SK-N-SH (cell line): ENCODE results near the gene PACSIN3. TPM values are rescaled to one million over a fixed set of nuclear protein-coding genes. Genes with fewer than 3 reads are reported as not detected.

Experiments
- CTCF ChIA-PET: fragments of 300-600, 350-600 bp; formaldehyde crosslinking; extraction: SDS; loops from one replicate; lab custom pipeline; 2021; lab: Yijun Ruan, JAX
- POLR2A ChIA-PET: fragments of 350-600 bp; sonication (Branson Sonifier 250); formaldehyde crosslinking; extraction: SDS; loops from one replicate; lab custom pipeline; 2020; ENCODE audit warnings: antibody characterized with exemption, inconsistent platforms; lab: Yijun Ruan, JAX
- DNase-seq: peaks from one replicate; pipeline ENCODE4 v3.0.0; 2012
- H2AFZ ChIP-seq: fragments of 200-600 bp; sonication (generic); 2 replicates; pipeline ENCODE4 v1.8.1; 2016; ENCODE audit warnings: antibody characterized with exemption, mild to moderate bottlenecking, low read depth
- H3F3A ChIP-seq: fragments of 200-600 bp; sonication (generic); replicated peaks from 2 replicates; pipeline ENCODE3; 2016; ENCODE audit warnings: antibody characterized with exemption, mild to moderate bottlenecking; ENCODE audit not compliant: insufficient read depth
- H3K27ac ChIP-seq, 2 experiments: fragments of 200-500 bp in 1 of 2; fragments of 200-600 bp in 1 of 2; sonication (Bioruptor generic) in 1 of 2; sonication (generic), shearing (Covaris generic) in 1 of 2; 2 replicates each; pipeline versions ENCODE4 v1.5.1 to v1.6.1; 2014 to 2016; ENCODE audit warnings: low read depth in 2 of 2, inconsistent platforms in 1 of 2, low read length in 1 of 2, mild to moderate bottlenecking in 1 of 2, mixed read lengths in 1 of 2
- H3K27me3 ChIP-seq: fragments of 200-600 bp; sonication (generic), shearing (Covaris generic); 2 replicates; pipeline ENCODE4 v1.6.1; 2016; ENCODE audit warnings: mixed run types; ENCODE audit not compliant: insufficient read depth
- H3K36me3 ChIP-seq, 2 experiments: fragments of 200-500 bp in 1 of 2; fragments of 200-600 bp in 1 of 2; sonication (Bioruptor generic) in 1 of 2; sonication (generic) in 1 of 2; replicated peaks in 1 of 2; 2 replicates each; pipeline versions ENCODE3 to v1.5.1; 2014 to 2016; ENCODE audit warnings: low read length in 1 of 2, mild to moderate bottlenecking in 1 of 2; ENCODE audit not compliant: insufficient read depth in 2 of 2, control insufficient read depth in 1 of 2
- H3K4me1 ChIP-seq, 2 experiments: fragments of 200-500 bp in 1 of 2; fragments of 200-600 bp in 1 of 2; sonication (Bioruptor generic) in 1 of 2; sonication (generic), shearing (Covaris generic) in 1 of 2; 2 replicates each; pipeline versions ENCODE4 v1.5.1 to v1.6.1; 2014 to 2016; ENCODE audit warnings: low read depth in 1 of 2, low read length in 1 of 2, mixed run types in 1 of 2; ENCODE audit not compliant: insufficient read depth in 2 of 2, control insufficient read depth in 1 of 2
- H3K4me2 ChIP-seq: fragments of 200-600 bp; sonication (generic), shearing (Covaris generic); 2 replicates; pipeline ENCODE4 v1.6.1; 2017; ENCODE audit warnings: mixed run types
- H3K4me3 ChIP-seq, 2 experiments: fragments of 200-500 bp in 1 of 2; fragments of 200-600 bp in 1 of 2; sonication (Bioruptor generic) in 1 of 2; sonication (generic), shearing (Covaris generic) in 1 of 2; 2 replicates each; pipeline versions ENCODE4 v1.5.1 to v1.8.1; 2014 to 2016; ENCODE audit warnings: low read depth in 2 of 2, inconsistent platforms in 1 of 2, low read length in 1 of 2, mild to moderate bottlenecking in 1 of 2, mixed read lengths in 1 of 2, moderate library complexity in 1 of 2
- H3K79me2 ChIP-seq: fragments of 200-600 bp; sonication (generic); 2 replicates; pipeline ENCODE4 v1.8.1; 2017; ENCODE audit warnings: mild to moderate bottlenecking; ENCODE audit not compliant: insufficient read depth
- H3K9ac ChIP-seq: fragments of 200-600 bp; sonication (generic); 2 replicates; pipeline ENCODE4 v1.6.1; 2017; ENCODE audit warnings: mixed run types
- H3K9me2 ChIP-seq: fragments of 200-600 bp; sonication (generic); 2 replicates; pipeline ENCODE4 v1.6.1; 2017; ENCODE audit warnings: mixed run types
- H3K9me3 ChIP-seq: fragments of 200-600 bp; sonication (generic); 2 replicates; pipeline ENCODE4 v1.6.1; 2017; ENCODE audit warnings: mixed run types, mild to moderate bottlenecking, moderate library complexity
- H4K20me1 ChIP-seq: fragments of 200-600 bp; sonication (generic); 2 replicates; pipeline ENCODE4 v1.6.1; 2017; ENCODE audit warnings: mild to moderate bottlenecking, mixed run types; ENCODE audit not compliant: insufficient read depth
- CHD2 ChIP-seq: fragments of 150-350 bp; IDR thresholded peaks from 2 replicates; pipeline ENCODE4 v1.6.1; 2018; ENCODE audit warnings: low read length; ENCODE audit not compliant: partially characterized antibody
- EZH2phosphoT487 ChIP-seq: fragments of 200-600 bp; sonication (generic); IDR thresholded peaks from 2 replicates; pipeline ENCODE4 v1.6.1; 2017; ENCODE audit warnings: low read depth, mixed run types, mild to moderate bottlenecking, antibody characterized with exemption, moderate library complexity, borderline replicate concordance
- FOXJ3 ChIP-seq: sonication (generic); formaldehyde crosslinking; IDR thresholded peaks from 2 replicates; pipeline ENCODE4 v1.5.1; 2020; ENCODE audit warnings: mild to moderate bottlenecking, missing genetic modification reagents
- FOXM1 ChIP-seq: IDR thresholded peaks from 2 replicates; pipeline ENCODE4 v1.4.0; 2012; ENCODE audit warnings: low read depth, mild to moderate bottlenecking
- GABPA ChIP-seq: IDR thresholded peaks from 2 replicates; pipeline ENCODE4 v1.4.0; 2012; ENCODE audit warnings: low read depth, mild to moderate bottlenecking
- GATA2 ChIP-seq: sonication (generic); formaldehyde crosslinking; IDR thresholded peaks from 2 replicates; pipeline ENCODE4 v1.5.0; 2020; ENCODE audit warnings: mild to moderate bottlenecking, missing genetic modification reagents
- MXI1 ChIP-seq: IDR thresholded peaks from 2 replicates; pipeline ENCODE4 v1.6.1; 2012; ENCODE audit warnings: mild to moderate bottlenecking, low read depth, low read length, improper control_type of control experiment
- NFIC ChIP-seq: IDR thresholded peaks from 2 replicates; pipeline ENCODE4 v1.4.0; 2012; ENCODE audit warnings: borderline replicate concordance
- NRF1 ChIP-seq: IDR thresholded peaks from 2 replicates; pipeline ENCODE4 v1.6.1; 2012; ENCODE audit warnings: low read depth, mild to moderate bottlenecking, low read length
- RAD21 ChIP-seq: IDR thresholded peaks from 2 replicates; pipeline ENCODE4 v1.6.1; 2012; ENCODE audit warnings: mild to moderate bottlenecking, low read length
- RCOR1 ChIP-seq: fragments of 150-350 bp; IDR thresholded peaks from 2 replicates; pipeline ENCODE4 v1.6.1; 2017; ENCODE audit warnings: antibody characterized with exemption, low read length
- RXRA ChIP-seq: IDR thresholded peaks from 2 replicates; pipeline ENCODE4 v1.4.0; 2012; ENCODE audit warnings: low read depth, mild to moderate bottlenecking, borderline replicate concordance
- SIN3A ChIP-seq: IDR thresholded peaks from 2 replicates; pipeline ENCODE4 v1.6.1; 2012; ENCODE audit warnings: low read depth, mild to moderate bottlenecking, low read length, moderate library complexity, borderline replicate concordance
- SMC3 ChIP-seq: IDR thresholded peaks from 2 replicates; pipeline ENCODE4 v1.6.1; 2012; ENCODE audit warnings: low read depth, low read length, improper control_type of control experiment
- TAF1 ChIP-seq: IDR thresholded peaks from 2 replicates; pipeline ENCODE4 v1.6.1; 2012; ENCODE audit warnings: low read depth, mild to moderate bottlenecking, low read length, moderate library complexity, borderline replicate concordance
- YY1 ChIP-seq: IDR thresholded peaks from 2 replicates; pipeline ENCODE4 v1.4.0; 2012; ENCODE audit warnings: low read depth, mild to moderate bottlenecking
- whole genome bisulfite sequencing: methylation state at CpG from one replicate; pipeline ENCODE4 v1.1.6; 2017; ENCODE audit warnings: low lambda C conversion rate; 5-methylcytosine and 5-hydroxymethylcytosine counted together
- polyA plus RNA-seq, 3 experiments: library from polyadenylated mRNA; depleted of rRNA; stranded (reverse); fragments of >200 nt; gene quantifications; 2 replicates each; pipeline ENCODE4 v1.2.3, GENCODE V29; 2012
- TF ChIP-seq, protein P1 (sequence below): fragments of 150-350 bp; IDR thresholded peaks from 2 replicates; pipeline ENCODE4 v1.6.1; 2017; ENCODE audit warnings: antibody characterized with exemption, low read length, low read depth, borderline replicate concordance
- TF ChIP-seq, protein P2 (sequence below): IDR thresholded peaks from 2 replicates; pipeline ENCODE4 v1.4.0; 2012; ENCODE audit warnings: low read depth
- TF ChIP-seq, protein P3 (sequence below): fragments of 200-600 bp; sonication (generic); IDR thresholded peaks from 2 replicates; pipeline ENCODE4 v1.6.1; 2017; ENCODE audit warnings: antibody characterized with exemption, mild to moderate bottlenecking, moderate library complexity
- TF ChIP-seq, protein P4 (sequence below): IDR thresholded peaks from 2 replicates; pipeline ENCODE4 v1.6.1; 2012; ENCODE audit warnings: mild to moderate bottlenecking, low read depth, low read length, moderate library complexity
- TF ChIP-seq, protein P5 (sequence below): IDR thresholded peaks from 2 replicates; pipeline ENCODE4 v1.4.0; 2012; ENCODE audit warnings: low read depth, borderline replicate concordance
- TF ChIP-seq, protein P6 (sequence below): IDR thresholded peaks from 2 replicates; pipeline ENCODE4 v1.4.0; 2012; ENCODE audit warnings: low read depth, borderline replicate concordance

The PACSIN3 gene
- polyA plus RNA-seq, 1 of the 3 experiments (the other 2 are of a cell fraction) = 31.1 TPM

DNA sequence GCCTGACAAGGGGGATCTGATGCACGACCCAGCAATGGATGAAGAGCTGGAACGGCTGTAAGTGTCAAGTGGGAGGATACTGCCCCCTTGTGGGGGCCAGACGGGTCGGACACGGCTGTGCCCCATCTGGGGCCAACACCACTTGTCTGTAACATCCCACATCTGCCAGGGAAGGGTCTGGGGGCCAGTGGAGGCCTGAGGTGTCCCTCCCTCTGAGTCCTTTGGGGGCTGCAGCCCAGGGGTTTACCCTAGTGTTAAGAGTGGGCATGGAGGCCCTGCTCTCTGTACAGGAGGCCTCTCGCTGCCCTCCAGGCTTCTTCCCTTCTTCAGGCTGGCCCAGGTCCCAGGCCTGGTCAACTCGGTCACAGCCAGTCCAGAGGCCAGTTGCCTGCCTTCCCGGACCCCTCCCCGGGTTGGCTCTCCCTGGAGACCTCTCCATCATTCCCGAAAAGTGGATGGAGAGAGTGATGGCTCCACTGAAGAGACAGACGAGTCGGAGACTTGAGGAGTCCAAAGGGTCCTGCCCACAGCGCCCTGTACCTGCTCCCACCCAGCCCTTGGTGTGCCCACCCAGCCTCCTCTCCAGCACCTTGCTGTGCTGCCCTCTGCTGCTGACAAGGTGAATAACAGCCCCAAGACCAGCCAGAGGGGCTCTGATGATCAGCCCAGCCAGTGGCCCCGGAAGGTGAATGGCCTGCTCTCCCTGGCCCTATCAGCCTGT lies 24.9 kb downstream of the PACSIN3 start:
- DNase-seq = peak; percentile 91
- H3K36me3 ChIP-seq = peaks cover 8 to 36% of the 10 kb centered on the region in 2 experiments
- ChIA-PET POLR2A (no interaction called here), CTCF (interaction anchor here (0.5 to 4.4 kb wide), 43 partner anchors 8 to 448 kb away, joined by 3 to 48 read pairs (median 4); partner anchors contain the start of genes ARFGAP2 and CSTPP1)
- no peak overlapping the region; a peak in 1 of 4 replicates for H3K27ac ChIP-seq
- H3K4me2 ChIP-seq = no peak overlapping the region
- H3F3A ChIP-seq = peaks cover 18% of the 10 kb centered on the region
- no peaks in the 10 kb centered on the region for H3K9me2 ChIP-seq
- H3K27me3 ChIP-seq = no peaks in the 10 kb centered on the region
- no peaks in the 10 kb centered on the region for H3K9me3 ChIP-seq
- H3K79me2 ChIP-seq = no peaks in the 10 kb centered on the region
- no peak overlapping the region for H3K9ac ChIP-seq
- no peak overlapping the region for H2AFZ ChIP-seq
- WGBS = 58% methylated on average over 8 of the region's 14 CpGs
- H3K4me1 ChIP-seq = no peaks in the 10 kb centered on the region; a peak in 1 of 4 replicates
- H4K20me1 ChIP-seq = peaks cover 8% of the 10 kb centered on the region; the same call in 1 of the 2 replicates
- H3K4me3 ChIP-seq = no peak overlapping the region; a peak in 1 of 4 replicates
- TF ChIP-seq, protein P1, sequence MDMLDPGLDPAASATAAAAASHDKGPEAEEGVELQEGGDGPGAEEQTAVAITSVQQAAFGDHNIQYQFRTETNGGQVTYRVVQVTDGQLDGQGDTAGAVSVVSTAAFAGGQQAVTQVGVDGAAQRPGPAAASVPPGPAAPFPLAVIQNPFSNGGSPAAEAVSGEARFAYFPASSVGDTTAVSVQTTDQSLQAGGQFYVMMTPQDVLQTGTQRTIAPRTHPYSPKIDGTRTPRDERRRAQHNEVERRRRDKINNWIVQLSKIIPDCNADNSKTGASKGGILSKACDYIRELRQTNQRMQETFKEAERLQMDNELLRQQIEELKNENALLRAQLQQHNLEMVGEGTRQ = no peak
- no peak for TF ChIP-seq NRF1
- TF ChIP-seq RCOR1 = no peak
- TF ChIP-seq, protein P2, sequence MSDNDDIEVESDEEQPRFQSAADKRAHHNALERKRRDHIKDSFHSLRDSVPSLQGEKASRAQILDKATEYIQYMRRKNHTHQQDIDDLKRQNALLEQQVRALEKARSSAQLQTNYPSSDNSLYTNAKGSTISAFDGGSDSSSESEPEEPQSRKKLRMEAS = no peak
- TF ChIP-seq, protein P3, sequence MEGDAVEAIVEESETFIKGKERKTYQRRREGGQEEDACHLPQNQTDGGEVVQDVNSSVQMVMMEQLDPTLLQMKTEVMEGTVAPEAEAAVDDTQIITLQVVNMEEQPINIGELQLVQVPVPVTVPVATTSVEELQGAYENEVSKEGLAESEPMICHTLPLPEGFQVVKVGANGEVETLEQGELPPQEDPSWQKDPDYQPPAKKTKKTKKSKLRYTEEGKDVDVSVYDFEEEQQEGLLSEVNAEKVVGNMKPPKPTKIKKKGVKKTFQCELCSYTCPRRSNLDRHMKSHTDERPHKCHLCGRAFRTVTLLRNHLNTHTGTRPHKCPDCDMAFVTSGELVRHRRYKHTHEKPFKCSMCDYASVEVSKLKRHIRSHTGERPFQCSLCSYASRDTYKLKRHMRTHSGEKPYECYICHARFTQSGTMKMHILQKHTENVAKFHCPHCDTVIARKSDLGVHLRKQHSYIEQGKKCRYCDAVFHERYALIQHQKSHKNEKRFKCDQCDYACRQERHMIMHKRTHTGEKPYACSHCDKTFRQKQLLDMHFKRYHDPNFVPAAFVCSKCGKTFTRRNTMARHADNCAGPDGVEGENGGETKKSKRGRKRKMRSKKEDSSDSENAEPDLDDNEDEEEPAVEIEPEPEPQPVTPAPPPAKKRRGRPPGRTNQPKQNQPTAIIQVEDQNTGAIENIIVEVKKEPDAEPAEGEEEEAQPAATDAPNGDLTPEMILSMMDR = peak; percentile 76
- TF ChIP-seq RXRA = no peak
- 0 out of 2 replicates have a peak, but pooled peaks have one; percentile 17 for TF ChIP-seq SIN3A
- TF ChIP-seq RAD21 = peak; percentile 82
- TF ChIP-seq NFIC = no peak
- TF ChIP-seq GABPA = no peak
- TF ChIP-seq, protein P4, sequence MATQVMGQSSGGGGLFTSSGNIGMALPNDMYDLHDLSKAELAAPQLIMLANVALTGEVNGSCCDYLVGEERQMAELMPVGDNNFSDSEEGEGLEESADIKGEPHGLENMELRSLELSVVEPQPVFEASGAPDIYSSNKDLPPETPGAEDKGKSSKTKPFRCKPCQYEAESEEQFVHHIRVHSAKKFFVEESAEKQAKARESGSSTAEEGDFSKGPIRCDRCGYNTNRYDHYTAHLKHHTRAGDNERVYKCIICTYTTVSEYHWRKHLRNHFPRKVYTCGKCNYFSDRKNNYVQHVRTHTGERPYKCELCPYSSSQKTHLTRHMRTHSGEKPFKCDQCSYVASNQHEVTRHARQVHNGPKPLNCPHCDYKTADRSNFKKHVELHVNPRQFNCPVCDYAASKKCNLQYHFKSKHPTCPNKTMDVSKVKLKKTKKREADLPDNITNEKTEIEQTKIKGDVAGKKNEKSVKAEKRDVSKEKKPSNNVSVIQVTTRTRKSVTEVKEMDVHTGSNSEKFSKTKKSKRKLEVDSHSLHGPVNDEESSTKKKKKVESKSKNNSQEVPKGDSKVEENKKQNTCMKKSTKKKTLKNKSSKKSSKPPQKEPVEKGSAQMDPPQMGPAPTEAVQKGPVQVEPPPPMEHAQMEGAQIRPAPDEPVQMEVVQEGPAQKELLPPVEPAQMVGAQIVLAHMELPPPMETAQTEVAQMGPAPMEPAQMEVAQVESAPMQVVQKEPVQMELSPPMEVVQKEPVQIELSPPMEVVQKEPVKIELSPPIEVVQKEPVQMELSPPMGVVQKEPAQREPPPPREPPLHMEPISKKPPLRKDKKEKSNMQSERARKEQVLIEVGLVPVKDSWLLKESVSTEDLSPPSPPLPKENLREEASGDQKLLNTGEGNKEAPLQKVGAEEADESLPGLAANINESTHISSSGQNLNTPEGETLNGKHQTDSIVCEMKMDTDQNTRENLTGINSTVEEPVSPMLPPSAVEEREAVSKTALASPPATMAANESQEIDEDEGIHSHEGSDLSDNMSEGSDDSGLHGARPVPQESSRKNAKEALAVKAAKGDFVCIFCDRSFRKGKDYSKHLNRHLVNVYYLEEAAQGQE = no peak
- TF ChIP-seq CHD2 = no peak
- TF ChIP-seq, protein P5, sequence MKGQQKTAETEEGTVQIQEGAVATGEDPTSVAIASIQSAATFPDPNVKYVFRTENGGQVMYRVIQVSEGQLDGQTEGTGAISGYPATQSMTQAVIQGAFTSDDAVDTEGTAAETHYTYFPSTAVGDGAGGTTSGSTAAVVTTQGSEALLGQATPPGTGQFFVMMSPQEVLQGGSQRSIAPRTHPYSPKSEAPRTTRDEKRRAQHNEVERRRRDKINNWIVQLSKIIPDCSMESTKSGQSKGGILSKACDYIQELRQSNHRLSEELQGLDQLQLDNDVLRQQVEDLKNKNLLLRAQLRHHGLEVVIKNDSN = no peak
- TF ChIP-seq SMC3 = peak; percentile 78
- TF ChIP-seq EZH2phosphoT487 = no peak
- no peak for TF ChIP-seq FOXJ3 (CRISPR knock-in tag)
- TF ChIP-seq FOXM1 = no peak
- TF ChIP-seq MXI1 = no peak
- no peak for TF ChIP-seq YY1
- TF ChIP-seq, protein P6, sequence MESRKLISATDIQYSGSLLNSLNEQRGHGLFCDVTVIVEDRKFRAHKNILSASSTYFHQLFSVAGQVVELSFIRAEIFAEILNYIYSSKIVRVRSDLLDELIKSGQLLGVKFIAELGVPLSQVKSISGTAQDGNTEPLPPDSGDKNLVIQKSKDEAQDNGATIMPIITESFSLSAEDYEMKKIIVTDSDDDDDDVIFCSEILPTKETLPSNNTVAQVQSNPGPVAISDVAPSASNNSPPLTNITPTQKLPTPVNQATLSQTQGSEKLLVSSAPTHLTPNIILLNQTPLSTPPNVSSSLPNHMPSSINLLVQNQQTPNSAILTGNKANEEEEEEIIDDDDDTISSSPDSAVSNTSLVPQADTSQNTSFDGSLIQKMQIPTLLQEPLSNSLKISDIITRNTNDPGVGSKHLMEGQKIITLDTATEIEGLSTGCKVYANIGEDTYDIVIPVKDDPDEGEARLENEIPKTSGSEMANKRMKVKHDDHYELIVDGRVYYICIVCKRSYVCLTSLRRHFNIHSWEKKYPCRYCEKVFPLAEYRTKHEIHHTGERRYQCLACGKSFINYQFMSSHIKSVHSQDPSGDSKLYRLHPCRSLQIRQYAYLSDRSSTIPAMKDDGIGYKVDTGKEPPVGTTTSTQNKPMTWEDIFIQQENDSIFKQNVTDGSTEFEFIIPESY = no peak
- TF ChIP-seq GATA2 = no peak
- TF ChIP-seq TAF1 = no peak
